HL-60 (cell line): Measurements from ENCODE around the gene MX2.

ENCODE experiments used
- CTCF ChIP-seq: IDR thresholded peaks from one replicate; pipeline ENCODE4 v1.5.1; 2011; ENCODE audit warnings: low read length, control low read depth, inconsistent platforms; ENCODE audit not compliant: insufficient read depth
- GABPA ChIP-seq: IDR thresholded peaks from 2 replicates; pipeline ENCODE4 v1.6.1; 2012; ENCODE audit warnings: low read depth
- POLR2AphosphoS5 ChIP-seq: IDR thresholded peaks from 2 replicates; pipeline ENCODE4 v1.6.1; 2012; ENCODE audit warnings: low read depth
- TF ChIP-seq, protein P1 (sequence below): IDR thresholded peaks from 2 replicates; pipeline ENCODE4 v1.6.1; 2012; ENCODE audit warnings: low read depth; ENCODE audit not compliant: insufficient replicate concordance

GRCh38 chr21:41326414-41327080 is 35.3 kb upstream of the MX2 start:
- TF ChIP-seq CTCF (no peak), POLR2AphosphoS5 (no peak), GABPA (no peak)
- TF ChIP-seq, protein P1, sequence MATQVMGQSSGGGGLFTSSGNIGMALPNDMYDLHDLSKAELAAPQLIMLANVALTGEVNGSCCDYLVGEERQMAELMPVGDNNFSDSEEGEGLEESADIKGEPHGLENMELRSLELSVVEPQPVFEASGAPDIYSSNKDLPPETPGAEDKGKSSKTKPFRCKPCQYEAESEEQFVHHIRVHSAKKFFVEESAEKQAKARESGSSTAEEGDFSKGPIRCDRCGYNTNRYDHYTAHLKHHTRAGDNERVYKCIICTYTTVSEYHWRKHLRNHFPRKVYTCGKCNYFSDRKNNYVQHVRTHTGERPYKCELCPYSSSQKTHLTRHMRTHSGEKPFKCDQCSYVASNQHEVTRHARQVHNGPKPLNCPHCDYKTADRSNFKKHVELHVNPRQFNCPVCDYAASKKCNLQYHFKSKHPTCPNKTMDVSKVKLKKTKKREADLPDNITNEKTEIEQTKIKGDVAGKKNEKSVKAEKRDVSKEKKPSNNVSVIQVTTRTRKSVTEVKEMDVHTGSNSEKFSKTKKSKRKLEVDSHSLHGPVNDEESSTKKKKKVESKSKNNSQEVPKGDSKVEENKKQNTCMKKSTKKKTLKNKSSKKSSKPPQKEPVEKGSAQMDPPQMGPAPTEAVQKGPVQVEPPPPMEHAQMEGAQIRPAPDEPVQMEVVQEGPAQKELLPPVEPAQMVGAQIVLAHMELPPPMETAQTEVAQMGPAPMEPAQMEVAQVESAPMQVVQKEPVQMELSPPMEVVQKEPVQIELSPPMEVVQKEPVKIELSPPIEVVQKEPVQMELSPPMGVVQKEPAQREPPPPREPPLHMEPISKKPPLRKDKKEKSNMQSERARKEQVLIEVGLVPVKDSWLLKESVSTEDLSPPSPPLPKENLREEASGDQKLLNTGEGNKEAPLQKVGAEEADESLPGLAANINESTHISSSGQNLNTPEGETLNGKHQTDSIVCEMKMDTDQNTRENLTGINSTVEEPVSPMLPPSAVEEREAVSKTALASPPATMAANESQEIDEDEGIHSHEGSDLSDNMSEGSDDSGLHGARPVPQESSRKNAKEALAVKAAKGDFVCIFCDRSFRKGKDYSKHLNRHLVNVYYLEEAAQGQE, result no peak
